Kidney epithelial cell (primary cell): ENCODE results near the gene SLC35D1. TPM values are rescaled to one million over a fixed set of nuclear protein-coding genes. Genes with fewer than 3 reads are reported as not detected.

ENCODE experiments used
- DNase-seq: peaks from one replicate; pipeline ENCODE4 v3.0.0-alpha.2; 2010; ENCODE audit warnings: low read depth
- H3K27me3 ChIP-seq: 2 replicates; pipeline ENCODE4 v1.6.0; 2011; ENCODE audit warnings: low read length; ENCODE audit not compliant: control insufficient read depth, insufficient read depth
- H3K36me3 ChIP-seq: 2 replicates; pipeline ENCODE4 v1.5.1; 2011; ENCODE audit warnings: low read length; ENCODE audit not compliant: control insufficient read depth, insufficient read depth
- H3K4me3 ChIP-seq: 2 replicates; pipeline ENCODE4 v1.5.1; 2011; ENCODE audit warnings: low read depth, mild to moderate bottlenecking, control low read depth, low read length
- total RNA-seq: library from RNA; depleted of rRNA; stranded (reverse); fragments of >200 nt; gene quantifications from 2 replicates; pipeline ENCODE4 v1.2.3, GENCODE V29; 2015
- TF ChIP-seq, protein P1 (sequence below): IDR thresholded peaks from 2 replicates; pipeline ENCODE4 v1.5.1; 2011; ENCODE audit warnings: mild to moderate bottlenecking, moderate library complexity, low read length, control low read depth, inconsistent platforms; ENCODE audit not compliant: insufficient read depth, poor library complexity, severe bottlenecking

Gene SLC35D1
- total RNA-seq, 1 donor from 2014 or later: 6.9 TPM

- H3K4me3 ChIP-seq: no peak overlapping the region
- no peaks in the 10 kb centered on the region for H3K27me3 ChIP-seq
- no peak for DNase-seq
- no peaks in the 10 kb centered on the region for H3K36me3 ChIP-seq
- TF ChIP-seq, protein P1, sequence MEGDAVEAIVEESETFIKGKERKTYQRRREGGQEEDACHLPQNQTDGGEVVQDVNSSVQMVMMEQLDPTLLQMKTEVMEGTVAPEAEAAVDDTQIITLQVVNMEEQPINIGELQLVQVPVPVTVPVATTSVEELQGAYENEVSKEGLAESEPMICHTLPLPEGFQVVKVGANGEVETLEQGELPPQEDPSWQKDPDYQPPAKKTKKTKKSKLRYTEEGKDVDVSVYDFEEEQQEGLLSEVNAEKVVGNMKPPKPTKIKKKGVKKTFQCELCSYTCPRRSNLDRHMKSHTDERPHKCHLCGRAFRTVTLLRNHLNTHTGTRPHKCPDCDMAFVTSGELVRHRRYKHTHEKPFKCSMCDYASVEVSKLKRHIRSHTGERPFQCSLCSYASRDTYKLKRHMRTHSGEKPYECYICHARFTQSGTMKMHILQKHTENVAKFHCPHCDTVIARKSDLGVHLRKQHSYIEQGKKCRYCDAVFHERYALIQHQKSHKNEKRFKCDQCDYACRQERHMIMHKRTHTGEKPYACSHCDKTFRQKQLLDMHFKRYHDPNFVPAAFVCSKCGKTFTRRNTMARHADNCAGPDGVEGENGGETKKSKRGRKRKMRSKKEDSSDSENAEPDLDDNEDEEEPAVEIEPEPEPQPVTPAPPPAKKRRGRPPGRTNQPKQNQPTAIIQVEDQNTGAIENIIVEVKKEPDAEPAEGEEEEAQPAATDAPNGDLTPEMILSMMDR: no peak
These were observed 4.8 kb upstream of the SLC35D1 start for GRCh38 chr1:67058761-67059160.

DNA sequence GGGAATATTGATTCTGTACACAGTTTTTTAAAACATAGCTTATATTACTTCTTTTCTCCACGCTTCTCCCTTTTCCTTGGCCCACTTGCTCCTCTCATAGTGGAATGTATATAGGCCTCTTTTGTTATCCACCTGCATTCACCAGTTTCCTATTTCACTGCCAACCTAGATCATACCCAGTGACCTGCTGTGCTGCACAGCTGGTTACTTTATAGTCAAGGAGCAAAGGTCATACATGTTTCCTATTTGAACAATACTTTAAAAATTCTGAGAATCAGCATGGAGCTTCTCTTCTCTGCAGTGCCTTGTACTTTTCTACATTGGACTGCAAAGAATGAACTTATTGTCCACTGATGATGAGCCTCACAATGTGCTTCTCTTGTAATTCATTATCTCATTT, 4.3 kb upstream of the SLC35D1 start:
- H3K27me3 ChIP-seq: no peaks in the 10 kb centered on the region
- no peak for DNase-seq
- no peak overlapping the region for H3K4me3 ChIP-seq
- TF ChIP-seq, protein P1: no peak
- no peaks in the 10 kb centered on the region for H3K36me3 ChIP-seq

GRCh38 chr1:67053535-67053784, 488 bp downstream of the SLC35D1 start:
- DNase-seq: no peak

GRCh38 chr1:67052741-67053534, 1.0 kb downstream of the SLC35D1 start:
- DNase-seq: no peak
- H3K36me3 ChIP-seq: no peaks in the 10 kb centered on the region
- peak overlapping the region; percentile 82 for H3K4me3 ChIP-seq
- TF ChIP-seq, protein P1: no peak
- H3K27me3 ChIP-seq: no peaks in the 10 kb centered on the region

More at GRCh38 chr1:67053535-67053784, 488 bp downstream of the SLC35D1 start:
- no peaks in the 10 kb centered on the region for H3K27me3 ChIP-seq
- TF ChIP-seq, protein P1: no peak
- H3K4me3 ChIP-seq: peak overlapping the region; percentile 82
- H3K36me3 ChIP-seq: no peaks in the 10 kb centered on the region

- Histone ChIP-seq H3K4me3 (no peak overlapping the region), H3K36me3 (peaks cover 1% of the 10 kb centered on the region), H3K27me3 (no peaks in the 10 kb centered on the region)
- no peak for DNase-seq
- TF ChIP-seq, protein P1: no peak
These were observed 2.8 kb downstream of the SLC35D1 start for GRCh38 chr1:67051196-67051595.
